Ovary (tissue), 3 donors: ENCODE data around the gene CCDC86.

Source experiments
- POLR2A ChIP-seq: fragments of 450-650 bp; IDR thresholded peaks from one replicate; pipeline ENCODE4 v1.6.1; 2017; ENCODE audit warnings: antibody characterized with exemption, mild to moderate bottlenecking, moderate library complexity
- TF ChIP-seq, protein P1 (sequence below), 3 donors: fragments of 450-650 bp in 2 of 3; fragments of 200-600 bp in 1 of 3; IDR thresholded peaks; one replicate each; pipeline versions ENCODE4 v1.5.1 to v1.8.0; 2016 to 2022; ENCODE audit warnings: antibody characterized with exemption in 3 of 3, mild to moderate bottlenecking in 1 of 3
- donor health status: DM: no; HTN: no; CAD: no.

DNA sequence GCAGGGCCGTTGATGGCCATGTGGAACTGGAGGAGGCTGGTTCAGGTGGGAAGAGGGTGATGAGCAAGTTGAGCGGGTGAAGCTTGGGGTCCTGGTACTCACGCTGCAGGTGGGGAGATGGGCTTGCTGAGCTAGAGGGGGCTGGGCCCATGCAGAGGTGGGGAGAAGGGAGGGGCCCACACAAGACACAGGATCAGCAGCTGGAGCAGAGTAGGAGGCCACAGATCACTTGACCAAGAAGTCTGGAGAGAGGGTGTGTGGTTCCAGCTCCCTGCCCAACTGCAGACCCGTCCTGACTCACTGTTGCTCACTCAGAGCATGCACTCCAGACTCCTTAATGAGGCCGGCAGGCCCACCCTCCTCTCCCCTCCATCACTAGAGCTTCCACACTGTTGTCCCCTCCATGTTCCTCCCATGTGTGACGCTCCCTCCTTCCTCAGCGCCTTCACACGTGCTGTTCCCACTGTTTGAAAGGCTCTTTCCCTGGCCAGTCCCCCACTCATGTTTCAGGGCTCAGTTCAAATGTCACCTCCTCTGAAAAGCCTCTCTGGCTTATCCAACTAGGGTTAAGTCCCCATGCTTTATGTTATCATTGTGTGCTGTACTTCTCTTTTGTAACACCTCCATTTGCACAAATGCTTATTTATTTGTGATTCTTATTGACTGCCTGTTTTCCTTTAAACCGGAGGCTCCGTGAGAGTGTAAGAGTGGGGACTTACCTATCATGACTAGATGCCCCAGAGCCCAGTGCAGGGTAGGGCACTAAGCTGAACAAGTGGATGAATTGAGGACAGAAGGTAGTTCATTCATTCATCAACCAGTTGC lies 2.3 kb downstream of the CCDC86 start:
- TF ChIP-seq, protein P1, sequence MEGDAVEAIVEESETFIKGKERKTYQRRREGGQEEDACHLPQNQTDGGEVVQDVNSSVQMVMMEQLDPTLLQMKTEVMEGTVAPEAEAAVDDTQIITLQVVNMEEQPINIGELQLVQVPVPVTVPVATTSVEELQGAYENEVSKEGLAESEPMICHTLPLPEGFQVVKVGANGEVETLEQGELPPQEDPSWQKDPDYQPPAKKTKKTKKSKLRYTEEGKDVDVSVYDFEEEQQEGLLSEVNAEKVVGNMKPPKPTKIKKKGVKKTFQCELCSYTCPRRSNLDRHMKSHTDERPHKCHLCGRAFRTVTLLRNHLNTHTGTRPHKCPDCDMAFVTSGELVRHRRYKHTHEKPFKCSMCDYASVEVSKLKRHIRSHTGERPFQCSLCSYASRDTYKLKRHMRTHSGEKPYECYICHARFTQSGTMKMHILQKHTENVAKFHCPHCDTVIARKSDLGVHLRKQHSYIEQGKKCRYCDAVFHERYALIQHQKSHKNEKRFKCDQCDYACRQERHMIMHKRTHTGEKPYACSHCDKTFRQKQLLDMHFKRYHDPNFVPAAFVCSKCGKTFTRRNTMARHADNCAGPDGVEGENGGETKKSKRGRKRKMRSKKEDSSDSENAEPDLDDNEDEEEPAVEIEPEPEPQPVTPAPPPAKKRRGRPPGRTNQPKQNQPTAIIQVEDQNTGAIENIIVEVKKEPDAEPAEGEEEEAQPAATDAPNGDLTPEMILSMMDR (IDR thresholded peaks at IDR 0.05): no peak
- TF ChIP-seq POLR2A: no peak
